ACC112 (cell line): ENCODE data around the gene EXOC2.

Source experiments
- H2AFZ ChIP-seq: fragments of 200-600 bp; sonication (generic); one replicate; pipeline ENCODE4 v1.6.0; 2017; ENCODE audit warnings: antibody characterized with exemption, low read length; ENCODE audit not compliant: unreplicated experiment
- H3K27ac ChIP-seq: fragments of 200-600 bp; sonication (generic); 2 replicates; pipeline ENCODE4 v1.5.1; 2014; ENCODE audit warnings: low read depth, mild to moderate bottlenecking, antibody characterized with exemption, low read length, moderate library complexity
- H3K27me3 ChIP-seq: fragments of 200-600 bp; sonication (generic); 2 replicates; pipeline ENCODE4 v1.6.1; 2014; ENCODE audit warnings: mild to moderate bottlenecking, antibody characterized with exemption, low read length, moderate library complexity, mixed read lengths; ENCODE audit not compliant: insufficient read depth
- H3K36me3 ChIP-seq: fragments of 200-600 bp; sonication (generic); 2 replicates; pipeline ENCODE4 v1.6.1; 2016; ENCODE audit warnings: mild to moderate bottlenecking, antibody characterized with exemption, low read length, moderate library complexity, mixed read lengths; ENCODE audit not compliant: insufficient read depth
- H3K4me1 ChIP-seq: fragments of 200-600 bp; sonication (generic); one replicate; pipeline ENCODE4 v1.6.1; 2016; ENCODE audit warnings: low read length, mixed read lengths; ENCODE audit not compliant: insufficient read depth, unreplicated experiment, control insufficient read depth
- H3K4me3 ChIP-seq: fragments of 200-600 bp; sonication (generic); 2 replicates; pipeline ENCODE4 v1.5.1; 2014; ENCODE audit warnings: mild to moderate bottlenecking, low read depth, low read length
- H3K79me2 ChIP-seq: fragments of 200-600 bp; sonication (generic); one replicate; pipeline ENCODE4 v1.6.0; 2016; ENCODE audit warnings: low read length; ENCODE audit not compliant: control insufficient read depth, unreplicated experiment, insufficient read depth

EXOC2 gene

GRCh38 chr6:498795-499231, 194.1 kb downstream of the EXOC2 start:
- Histone ChIP-seq H2AFZ (no peak overlapping the region), H3K36me3 (peaks cover 15% of the 10 kb centered on the region), H3K4me1 (peaks cover 6% of the 10 kb centered on the region), H3K27me3 (no peaks in the 10 kb centered on the region), H3K27ac (no peak overlapping the region), H3K79me2 (no peaks in the 10 kb centered on the region), H3K4me3 (no peak overlapping the region)

- H3K27ac ChIP-seq = no peak overlapping the region
- H3K27me3 ChIP-seq = no peaks in the 10 kb centered on the region
- H3K36me3 ChIP-seq = peaks cover 15% of the 10 kb centered on the region
- no peak overlapping the region for H2AFZ ChIP-seq
- H3K79me2 ChIP-seq = no peaks in the 10 kb centered on the region
- H3K4me1 ChIP-seq = peaks cover 6% of the 10 kb centered on the region
- H3K4me3 ChIP-seq = no peak overlapping the region
Measured at GRCh38 chr6:497258-497657, 195.7 kb downstream of the EXOC2 start.

GRCh38 chr6:496649-497048, 196.3 kb downstream of the EXOC2 start:
- peaks cover 15% of the 10 kb centered on the region for H3K36me3 ChIP-seq
- H3K27me3 ChIP-seq = no peaks in the 10 kb centered on the region
- peaks cover 6% of the 10 kb centered on the region for H3K4me1 ChIP-seq
- no peak overlapping the region for H3K27ac ChIP-seq
- H3K79me2 ChIP-seq = no peaks in the 10 kb centered on the region
- no peak overlapping the region for H2AFZ ChIP-seq
- H3K4me3 ChIP-seq = no peak overlapping the region

- Histone ChIP-seq H2AFZ (no peak overlapping the region), H3K4me3 (no peak overlapping the region), H3K79me2 (no peaks in the 10 kb centered on the region), H3K4me1 (peaks cover 6% of the 10 kb centered on the region), H3K36me3 (peaks cover 15% of the 10 kb centered on the region), H3K27ac (no peak overlapping the region), H3K27me3 (no peaks in the 10 kb centered on the region)
Measured at GRCh38 chr6:494394-494793, 198.5 kb downstream of the EXOC2 start.

GRCh38 chr6:493840-494239, 199.1 kb downstream of the EXOC2 start:
- Histone ChIP-seq H3K27ac (no peak overlapping the region), H3K79me2 (no peaks in the 10 kb centered on the region), H3K36me3 (peaks cover 15% of the 10 kb centered on the region), H3K27me3 (no peaks in the 10 kb centered on the region), H3K4me3 (no peak overlapping the region), H2AFZ (no peak overlapping the region), H3K4me1 (peaks cover 6% of the 10 kb centered on the region)

GRCh38 chr6:492816-493414, 200.0 kb downstream of the EXOC2 start:
- no peak overlapping the region for H3K27ac ChIP-seq
- H3K4me3 ChIP-seq = no peak overlapping the region
- H3K4me1 ChIP-seq = peaks cover 3% of the 10 kb centered on the region
- no peaks in the 10 kb centered on the region for H3K79me2 ChIP-seq
- H3K27me3 ChIP-seq = no peaks in the 10 kb centered on the region
- H2AFZ ChIP-seq = no peak overlapping the region
- H3K36me3 ChIP-seq = peaks cover 15% of the 10 kb centered on the region

- peaks cover 13% of the 10 kb centered on the region for H3K36me3 ChIP-seq
- no peak overlapping the region for H3K4me3 ChIP-seq
- H3K4me1 ChIP-seq = no peaks in the 10 kb centered on the region
- no peak overlapping the region for H2AFZ ChIP-seq
- H3K27ac ChIP-seq = no peak overlapping the region
- H3K79me2 ChIP-seq = no peaks in the 10 kb centered on the region
- H3K27me3 ChIP-seq = no peaks in the 10 kb centered on the region
Measured at GRCh38 chr6:492178-492577, 200.8 kb downstream of the EXOC2 start.

GRCh38 chr6:491233-491632, 201.7 kb downstream of the EXOC2 start:
- no peaks in the 10 kb centered on the region for H3K79me2 ChIP-seq
- no peaks in the 10 kb centered on the region for H3K4me1 ChIP-seq
- peaks cover 9% of the 10 kb centered on the region; the same call in 1 of the 2 replicates for H3K36me3 ChIP-seq
- H2AFZ ChIP-seq = no peak overlapping the region
- H3K27ac ChIP-seq = no peak overlapping the region
- no peak overlapping the region for H3K4me3 ChIP-seq
- no peaks in the 10 kb centered on the region for H3K27me3 ChIP-seq

GRCh38 chr6:490251-491037, 202.5 kb downstream of the EXOC2 start:
- no peaks in the 10 kb centered on the region for H3K27me3 ChIP-seq
- no peak overlapping the region for H3K4me3 ChIP-seq
- H3K36me3 ChIP-seq = peaks cover 12% of the 10 kb centered on the region; the same call in 1 of the 2 replicates
- H3K79me2 ChIP-seq = no peaks in the 10 kb centered on the region
- no peak overlapping the region for H3K27ac ChIP-seq
- no peak overlapping the region for H2AFZ ChIP-seq
- no peaks in the 10 kb centered on the region for H3K4me1 ChIP-seq

GRCh38 chr6:489762-490161, 203.2 kb downstream of the EXOC2 start:
- H3K36me3 ChIP-seq = peaks cover 16% of the 10 kb centered on the region; the same call in 1 of the 2 replicates
- H3K27me3 ChIP-seq = no peaks in the 10 kb centered on the region
- H3K79me2 ChIP-seq = no peaks in the 10 kb centered on the region
- no peak overlapping the region for H3K4me3 ChIP-seq
- H2AFZ ChIP-seq = no peak overlapping the region
- H3K27ac ChIP-seq = no peak overlapping the region
- H3K4me1 ChIP-seq = no peaks in the 10 kb centered on the region

- Histone ChIP-seq H2AFZ (no peak overlapping the region), H3K36me3 (peaks cover 15% of the 10 kb centered on the region; the same call in 1 of the 2 replicates), H3K27me3 (no peaks in the 10 kb centered on the region), H3K4me3 (no peak overlapping the region), H3K79me2 (no peaks in the 10 kb centered on the region), H3K4me1 (no peaks in the 10 kb centered on the region), H3K27ac (no peak overlapping the region)
Measured at GRCh38 chr6:489001-489400, 203.9 kb downstream of the EXOC2 start.
